H1 (cell line): Measurements from ENCODE around the gene SAPCD1. TPM values are rescaled to one million over a fixed set of nuclear protein-coding genes. Genes with fewer than 3 reads are reported as not detected.

ENCODE experiments used
- CHD1 ChIP-seq: IDR thresholded peaks from 2 replicates; pipeline ENCODE4 v1.6.1; 2012; ENCODE audit warnings: low read depth, low read length, improper control_type of control experiment
- CHD7 ChIP-seq: fragments of 300-600 bp; sonication (generic); IDR thresholded peaks from 2 replicates; pipeline ENCODE4 v1.7.1; 2012; ENCODE audit warnings: low read length, moderate library complexity, mild to moderate bottlenecking, inconsistent platforms; ENCODE audit not compliant: insufficient replicate concordance
- KDM4A ChIP-seq: IDR thresholded peaks from one replicate; pipeline ENCODE4 v1.7.1; 2012; ENCODE audit warnings: low read depth, mild to moderate bottlenecking, moderate library complexity, low read length, inconsistent platforms; ENCODE audit not compliant: severe bottlenecking
- RNF2 ChIP-seq: fragments of 200-900, 300-1000 bp; sonication (generic); IDR thresholded peaks from 2 replicates; pipeline ENCODE4 v1.7.1; 2016; ENCODE audit warnings: borderline replicate concordance, low read depth, mild to moderate bottlenecking, antibody characterized with exemption, low read length; ENCODE audit not compliant: poor library complexity, severe bottlenecking; ENCODE audit errors: missing control alignments
- SUZ12 ChIP-seq: fragments of 200-600 bp; sonication (generic); IDR thresholded peaks from 2 replicates; pipeline ENCODE4 v1.6.1; 2012; ENCODE audit warnings: mild to moderate bottlenecking, inconsistent platforms, low read length, moderate library complexity, mixed read lengths
- YY1 ChIP-seq: IDR thresholded peaks from 2 replicates; pipeline ENCODE4 v1.6.1; 2011; ENCODE audit warnings: low read depth, mild to moderate bottlenecking, low read length
- polyA plus RNA-seq, 7 experiments: library from polyadenylated mRNA; depleted of rRNA in 3 of 7; stranded (reverse) in 5 of 7; unstranded in 2 of 7; fragments of >200 nt in 5 of 7; fragments of 200-250 nt in 2 of 7; gene quantifications; 1 replicate in 5 of 7; 2 replicates in 1 of 7; 4 replicates in 1 of 7; pipeline versions ENCODE4 v1.2.1 to v1.2.3, GENCODE V29; 2011 to 2013; ENCODE audit warnings: missing spikeins in 2 of 7, mixed read lengths in 2 of 7
- total RNA-seq: library from RNA; stranded (reverse); fragmentation: NEBNext Ultra II Directional; extraction: Animal tissue kit (Norgen Biotek cat#: 25700); gene quantifications from 2 replicates; pipeline ENCODE4 v1.2.1, GENCODE V29; 2021

SAPCD1 gene
- total and polyA plus RNA-seq, 2 of the 8 experiments (the other 6 are each of a cell fraction or from before 2014, with no cell fraction given) = 3.1 to 5.9 TPM

- TF ChIP-seq CHD7 (no peak), YY1 (no peak), SUZ12 (no peak), KDM4A (no peak), RNF2 (no peak), CHD1 (no peak)
Measured at GRCh38 chr6:31770860-31771259, 8.4 kb downstream of the SAPCD1 start (continued).
